HG03520 (cell line): ENCODE results near the gene CREBZF.

Source experiments
- ATAC-seq: cut with Tn5 transposase; IDR thresholded peaks from one replicate; pipeline ENCODE4 v1.9.1; 2021; ENCODE audit warnings: mild to moderate bottlenecking, moderate library complexity; ENCODE audit not compliant: unreplicated experiment

The CREBZF gene, protein sequence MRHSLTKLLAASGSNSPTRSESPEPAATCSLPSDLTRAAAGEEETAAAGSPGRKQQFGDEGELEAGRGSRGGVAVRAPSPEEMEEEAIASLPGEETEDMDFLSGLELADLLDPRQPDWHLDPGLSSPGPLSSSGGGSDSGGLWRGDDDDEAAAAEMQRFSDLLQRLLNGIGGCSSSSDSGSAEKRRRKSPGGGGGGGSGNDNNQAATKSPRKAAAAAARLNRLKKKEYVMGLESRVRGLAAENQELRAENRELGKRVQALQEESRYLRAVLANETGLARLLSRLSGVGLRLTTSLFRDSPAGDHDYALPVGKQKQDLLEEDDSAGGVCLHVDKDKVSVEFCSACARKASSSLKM

GRCh38 chr11:85664615-85665481, at the start of gene CREBZF:
Gene CREBZF (minus strand): TSS chr11:85665129. CDS start chr11:85664875, 254 bp downstream.
- peak; percentile 91 for ATAC-seq

GRCh38 chr11:85712953-85713352, 48.0 kb upstream of the CREBZF start:
- ATAC-seq: no peak

- no peak for ATAC-seq
Observed at GRCh38 chr11:85710917-85711316, 46.0 kb upstream of the CREBZF start.

DNA sequence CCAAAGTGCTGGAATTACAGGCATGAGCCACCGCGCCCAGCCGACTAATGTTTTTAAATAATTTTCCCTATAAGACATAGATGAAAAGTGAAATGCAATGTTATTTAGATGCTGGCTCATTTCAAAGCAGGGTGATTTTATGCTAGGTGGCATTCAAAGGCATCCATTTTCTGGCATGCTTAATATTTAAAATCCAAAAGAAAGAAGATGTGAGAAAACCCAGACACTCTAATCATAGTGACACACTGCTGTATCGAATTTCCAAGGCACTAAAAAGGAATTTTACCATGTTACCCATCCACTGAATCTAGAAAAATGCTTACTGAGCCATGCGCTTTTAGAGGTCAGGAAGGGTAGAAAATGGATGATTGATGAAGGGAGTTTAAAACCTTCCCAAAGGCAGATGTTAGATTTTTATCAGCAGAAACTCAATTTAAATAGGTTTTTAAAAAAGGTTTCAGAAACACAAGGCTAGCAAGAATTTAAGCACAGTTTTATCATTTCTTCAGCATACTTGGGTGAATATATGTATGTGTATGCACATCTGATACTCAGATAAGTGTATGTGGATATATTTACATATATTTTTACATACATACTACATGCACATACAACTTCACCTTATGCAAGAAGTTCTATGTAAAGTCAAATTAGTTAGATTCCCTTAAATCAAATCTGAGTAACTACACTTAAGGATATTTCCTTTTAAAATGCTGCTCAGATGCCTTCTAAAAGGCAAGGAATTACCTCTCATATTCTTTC, 45.2 kb upstream of the CREBZF start:
- ATAC-seq: no peak

DNA sequence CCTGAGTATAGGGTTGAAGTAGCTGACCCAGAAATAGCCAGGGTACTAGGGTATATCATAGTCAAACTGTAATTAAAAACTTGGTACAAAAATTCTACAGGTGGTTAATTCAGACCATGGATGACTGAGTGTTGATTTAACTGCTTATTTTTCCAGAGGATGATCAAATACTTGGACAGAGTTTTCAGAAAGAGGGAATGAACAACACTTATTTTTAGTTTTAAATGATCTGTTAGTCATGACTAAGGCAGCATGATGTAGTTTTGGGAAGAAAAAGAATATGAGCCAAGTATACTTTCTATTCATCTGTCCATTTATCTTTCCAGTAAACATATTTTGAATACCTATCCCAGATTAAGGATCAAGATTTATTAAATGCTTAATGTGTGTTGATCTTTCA, 40.9 kb upstream of the CREBZF start:
- no peak for ATAC-seq

DNA sequence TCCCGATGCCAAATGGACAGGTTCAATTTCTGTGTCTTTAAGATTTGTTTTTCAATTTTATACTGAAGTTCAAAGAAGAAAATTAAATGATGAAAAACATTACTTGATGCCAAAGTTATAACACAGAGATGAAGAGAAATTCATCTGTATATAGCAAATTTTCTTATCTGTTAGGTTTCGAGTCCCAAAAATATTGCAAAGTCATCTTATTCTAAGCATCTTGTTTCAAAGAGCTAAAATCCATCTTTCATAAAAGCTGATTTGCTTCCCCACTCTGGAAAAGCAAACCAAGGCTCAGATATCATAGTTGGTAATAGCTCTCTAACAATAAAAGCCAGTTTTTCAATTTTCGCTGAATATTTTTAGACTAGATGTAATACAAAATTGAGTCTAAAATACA, 40.0 kb upstream of the CREBZF start:
- no peak for ATAC-seq

- peak; percentile 85 for ATAC-seq
Observed at GRCh38 chr11:85699957-85700741, 35.2 kb upstream of the CREBZF start.

DNA sequence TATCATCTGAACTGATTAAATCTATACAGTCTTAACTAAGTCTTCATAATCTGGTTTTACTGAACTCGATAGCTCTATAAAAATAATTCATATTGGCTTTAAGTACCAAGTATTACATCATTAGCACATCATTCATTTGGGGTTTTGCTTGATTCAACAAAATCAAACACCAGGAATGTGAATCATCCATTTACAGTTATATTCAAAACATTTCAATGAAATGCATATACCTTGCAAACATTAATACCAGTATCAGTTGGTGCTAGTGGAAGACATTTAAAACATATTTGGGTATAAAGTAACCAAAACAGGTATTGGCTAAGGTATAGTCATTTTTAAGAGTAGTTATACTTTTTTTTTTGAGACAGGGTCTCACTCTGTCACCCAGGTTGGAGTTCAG, 33.3 kb upstream of the CREBZF start:
- no peak for ATAC-seq

GRCh38 chr11:85697747-85698146, 32.8 kb upstream of the CREBZF start:
- no peak for ATAC-seq

GRCh38 chr11:85695546-85695945, 30.6 kb upstream of the CREBZF start:
- ATAC-seq: no peak

DNA sequence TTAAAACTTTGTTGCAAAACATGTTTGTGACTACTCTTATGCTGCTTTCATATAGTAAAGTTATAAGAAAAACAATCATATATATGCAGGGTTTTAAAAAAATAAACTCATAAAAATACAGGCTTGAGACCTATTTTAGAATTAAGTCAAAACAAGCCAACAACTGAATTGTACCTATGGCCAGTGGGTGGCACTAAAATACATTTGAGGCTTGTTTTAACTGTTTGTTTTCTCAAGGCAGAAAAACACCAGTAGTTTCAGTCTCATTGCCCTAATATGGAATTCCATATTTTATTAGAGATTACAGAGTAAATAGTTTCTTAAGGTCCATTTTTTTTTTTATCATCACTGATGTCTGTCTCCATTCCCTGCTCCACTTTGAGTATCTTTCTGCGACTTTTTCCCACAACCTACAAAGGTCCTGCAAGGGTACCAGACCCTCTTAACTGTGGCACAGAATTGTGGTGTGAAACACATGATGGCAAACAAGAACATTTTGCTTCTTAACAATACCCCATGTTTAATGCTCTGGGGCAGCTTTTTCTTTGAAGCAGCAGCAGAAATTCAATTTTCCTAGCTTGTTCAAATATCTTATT, 29.6 kb upstream of the CREBZF start:
- peak; percentile 40 for ATAC-seq

DNA sequence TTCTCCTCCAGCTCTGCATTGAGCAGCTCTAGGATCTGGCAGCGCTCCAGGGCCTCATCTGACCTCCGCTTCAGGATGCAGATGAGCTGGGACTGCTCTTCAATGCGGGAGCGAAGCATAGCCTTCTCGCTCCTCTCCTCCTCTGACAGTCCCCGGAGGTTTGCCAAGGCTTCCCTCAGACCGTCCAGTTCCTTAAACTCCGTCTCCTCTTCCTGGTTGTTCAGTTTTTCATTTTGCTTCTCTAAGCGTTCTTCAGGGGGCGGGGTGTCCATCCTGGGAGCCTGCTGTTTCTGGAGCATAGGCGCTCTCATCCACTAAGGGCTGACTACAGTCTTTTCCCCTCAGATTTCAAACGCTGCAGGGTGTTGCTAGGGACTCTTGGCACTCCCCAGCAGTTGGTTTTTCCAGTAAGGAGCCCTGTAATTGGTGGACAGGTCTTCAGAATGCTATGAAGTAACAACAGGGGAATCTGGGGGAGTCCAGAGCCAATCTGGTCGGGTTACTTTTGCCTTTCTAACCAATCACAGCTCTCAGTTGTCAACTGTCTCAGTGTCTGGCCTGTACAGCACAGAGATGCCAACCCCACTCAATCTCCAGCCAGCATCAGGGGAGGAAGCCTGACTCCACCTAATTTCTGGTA, 21.0 kb upstream of the CREBZF start, which contains the start of gene CCDC89:
Gene CCDC89 (minus strand): TSS at position 376 of the 640 bp plus-strand sequence. CDS start 65 bp downstream, at position 311.
- ATAC-seq: no peak

DNA sequence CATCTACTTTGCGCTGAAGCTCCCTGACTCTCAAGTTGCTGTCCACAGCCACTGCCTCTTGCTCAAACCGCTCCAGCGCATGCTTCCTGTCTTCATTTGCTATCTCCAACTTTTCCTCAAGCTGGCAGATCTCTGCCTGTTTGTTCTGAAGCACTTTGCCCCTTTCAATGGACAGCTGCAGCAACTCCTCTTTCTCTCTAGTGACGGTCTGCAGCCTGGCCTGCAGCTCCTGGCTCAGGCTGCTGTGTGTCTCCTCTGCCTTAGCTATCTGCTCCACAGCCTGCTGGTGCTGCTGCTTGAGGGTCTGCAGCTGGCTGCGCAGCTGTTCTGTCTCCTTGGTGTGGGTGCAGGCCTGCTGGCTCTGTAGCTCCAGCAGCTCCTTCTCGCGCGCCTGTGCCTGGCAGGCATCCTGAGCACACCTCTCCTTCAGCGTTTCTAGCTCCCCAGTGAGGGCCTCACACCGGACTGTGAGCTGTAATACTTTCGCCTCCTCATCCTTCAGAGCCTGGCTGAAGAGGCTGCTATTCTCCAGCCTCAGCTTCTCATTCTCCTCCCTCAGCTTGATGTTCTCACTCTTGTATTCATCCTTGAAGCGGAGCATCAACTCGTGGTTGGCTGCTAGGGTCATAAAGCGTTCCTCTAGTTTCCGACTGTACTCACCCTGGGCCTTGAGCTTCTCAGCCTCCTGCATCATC, 20.3 kb upstream of the CREBZF start:
- ATAC-seq: no peak

DNA sequence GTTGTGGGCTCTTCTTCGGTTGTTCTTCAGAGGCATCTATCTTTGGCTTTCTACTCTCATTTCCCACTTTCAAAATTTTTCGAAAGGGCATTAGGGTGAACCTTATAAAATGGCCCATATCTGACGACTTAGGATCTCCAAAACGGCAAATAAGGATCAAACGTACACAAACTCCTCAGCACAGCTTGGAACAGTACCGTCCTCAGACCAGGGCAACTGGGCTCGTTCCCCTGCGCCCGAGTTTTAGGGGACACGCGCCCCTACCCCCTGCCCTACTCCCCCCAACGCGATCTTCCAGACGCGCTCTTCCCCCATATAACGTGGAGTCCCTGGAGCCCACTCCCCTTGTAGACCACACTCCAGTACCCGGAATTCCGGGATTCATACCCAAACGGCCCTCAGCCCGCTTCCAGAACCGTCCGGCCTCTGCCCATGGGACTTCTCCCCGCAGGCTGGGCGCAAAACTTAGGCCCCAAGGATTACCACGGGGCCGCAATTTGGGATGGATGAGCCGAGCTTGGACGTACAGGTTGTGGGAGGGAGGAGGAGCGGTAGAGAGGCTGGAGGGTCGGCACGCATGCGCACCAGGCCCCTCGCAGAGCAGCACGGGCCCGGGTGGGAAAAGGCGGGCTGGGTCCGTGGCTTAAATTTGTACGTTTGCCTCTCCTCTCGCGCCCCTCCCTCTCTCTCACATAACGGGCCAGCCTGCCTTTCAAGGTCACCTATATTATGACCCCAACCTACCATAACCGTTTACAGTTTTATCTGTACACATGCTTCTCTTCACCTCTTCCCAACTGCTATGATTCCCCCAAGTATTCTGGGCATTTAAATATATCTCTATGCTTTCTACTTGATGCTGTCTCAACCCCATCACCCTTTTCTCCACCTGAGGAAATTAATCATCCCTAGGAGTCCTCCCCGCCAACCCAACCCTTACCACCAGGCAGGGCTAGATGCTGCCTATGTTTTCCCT, 17.7 kb upstream of the CREBZF start:
- no peak for ATAC-seq

- no peak for ATAC-seq
Observed at GRCh38 chr11:85680897-85681296, 16.0 kb upstream of the CREBZF start.

- no peak for ATAC-seq
Observed at GRCh38 chr11:85679576-85679975, 14.6 kb upstream of the CREBZF start.

DNA sequence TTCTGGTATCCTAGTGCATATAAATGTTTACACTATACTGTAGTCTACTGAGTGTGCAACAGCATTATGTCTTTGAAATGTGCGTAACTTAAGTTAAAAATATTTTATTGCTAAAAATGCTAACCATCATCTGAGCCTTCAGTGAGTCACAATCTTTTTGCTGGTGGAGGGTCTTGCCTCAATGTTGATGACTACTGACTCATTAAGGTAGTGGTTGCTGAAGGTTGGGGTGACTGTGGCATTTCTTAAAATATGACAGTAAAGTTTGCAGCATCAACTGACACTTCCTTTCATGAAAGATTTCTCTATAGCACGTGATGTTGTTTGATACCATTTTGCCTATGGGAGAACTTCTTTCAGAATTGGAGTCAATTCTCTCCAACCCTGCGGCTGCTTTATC, 8.5 kb upstream of the CREBZF start:
- no peak for ATAC-seq
